GM21717 (cell line): Measurements from ENCODE around the gene SUCLG2.

ENCODE experiments used
- ATAC-seq: cut with Tn5 transposase; IDR thresholded peaks from one replicate; pipeline ENCODE4 v1.9.1; 2021; ENCODE audit warnings: mild to moderate bottlenecking, moderate library complexity; ENCODE audit not compliant: unreplicated experiment

Gene SUCLG2

DNA sequence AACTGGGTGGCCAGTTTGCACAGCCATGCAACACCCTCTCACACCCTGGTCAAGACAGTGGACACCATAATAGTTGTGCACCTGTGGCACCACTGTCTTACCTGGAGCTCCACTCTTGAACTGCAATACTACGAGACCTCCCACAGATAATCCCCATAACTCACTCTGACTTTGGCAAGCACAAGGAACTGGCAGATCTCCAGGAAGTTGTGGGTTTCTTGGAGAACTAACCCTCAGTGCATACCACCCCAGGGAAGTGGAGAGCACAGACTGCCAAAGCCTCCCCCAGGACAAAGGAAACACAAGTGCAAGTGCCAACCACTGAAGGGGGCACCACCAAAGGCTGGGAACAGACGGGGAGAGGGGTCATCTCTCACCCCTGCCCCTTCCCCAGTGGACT, 318.6 kb downstream of the SUCLG2 start:
- ATAC-seq = no peak

DNA sequence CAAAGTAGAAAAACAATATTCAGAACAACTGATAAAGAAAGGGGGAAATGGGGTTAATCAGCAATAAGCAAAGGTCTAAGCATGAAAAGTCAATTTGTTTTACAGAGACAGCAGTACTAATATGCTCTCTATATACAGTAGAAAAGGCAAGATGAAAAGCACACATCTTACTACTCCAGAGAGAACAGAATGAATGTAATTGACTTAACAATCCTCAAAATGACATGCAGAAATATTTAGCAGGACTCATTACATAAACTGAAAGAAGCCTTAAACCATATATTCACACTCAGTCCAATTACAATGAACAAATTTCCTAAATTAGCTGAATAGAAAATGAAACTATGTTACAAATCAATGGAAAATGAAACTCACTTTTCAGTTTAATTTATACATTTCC, 319.8 kb downstream of the SUCLG2 start:
- ATAC-seq = no peak

DNA sequence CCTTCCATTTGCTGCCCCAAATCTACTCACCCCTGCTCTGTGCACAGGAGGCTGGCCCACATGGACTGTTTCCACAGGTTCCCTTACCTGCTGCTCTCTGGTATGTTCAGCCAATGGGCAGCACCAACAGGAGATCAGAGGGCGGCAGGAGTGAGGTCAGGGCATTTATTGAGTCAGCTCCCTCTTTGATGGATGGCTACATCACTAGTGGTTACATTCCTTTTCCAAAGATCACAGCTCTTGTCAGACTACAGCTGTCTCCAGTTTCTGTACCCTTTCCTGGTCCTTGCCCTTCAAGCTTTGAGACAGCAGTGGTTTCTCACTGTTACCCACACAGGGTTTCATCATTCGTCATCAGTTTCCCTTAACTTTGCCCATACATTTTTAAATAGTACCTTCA, 325.1 kb downstream of the SUCLG2 start:
- peak; percentile 91 for ATAC-seq

DNA sequence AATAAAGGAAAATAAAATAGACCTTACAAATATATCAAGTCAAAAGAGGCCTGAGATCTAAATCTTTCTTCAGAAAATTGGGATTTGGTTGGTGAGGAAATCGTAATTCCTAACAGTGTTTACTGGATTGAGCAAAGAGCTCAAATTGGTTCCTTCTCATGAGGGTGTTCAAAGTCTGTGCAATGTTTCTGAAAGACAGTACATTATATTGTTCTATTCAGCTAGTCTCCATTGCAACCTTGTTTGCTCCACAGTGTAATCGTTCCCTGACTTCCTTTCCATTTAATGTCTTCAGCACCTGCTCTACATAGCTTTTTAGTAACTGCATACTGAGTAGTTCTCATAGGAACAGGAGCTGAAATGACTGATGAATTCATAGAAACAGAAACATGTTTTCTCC, 326.8 kb downstream of the SUCLG2 start:
- ATAC-seq = no peak

DNA sequence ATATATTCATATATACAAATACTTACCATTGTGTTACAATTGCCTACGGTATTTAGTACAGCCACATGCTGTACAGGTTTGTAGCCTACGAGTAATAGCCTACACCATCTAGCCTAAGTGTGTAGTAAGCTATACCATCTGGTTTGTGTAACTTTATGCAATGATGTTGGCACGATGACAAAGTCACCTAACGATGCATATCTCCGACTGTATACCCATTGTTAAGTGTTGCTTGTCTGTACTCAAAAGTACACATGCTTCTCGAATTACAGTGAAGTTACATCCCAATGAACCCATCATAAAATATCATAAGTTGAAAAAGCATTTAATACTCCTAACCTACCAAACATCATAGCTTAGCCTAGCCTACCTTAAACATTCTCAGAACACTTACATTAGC, 329.2 kb downstream of the SUCLG2 start:
- no peak for ATAC-seq
